PFSK-1 (cell line): Measurements from ENCODE around the gene CYP4F12.

ENCODE experiments used
- FOXP2 ChIP-seq: optimal IDR thresholded peaks from 2 replicates; pipeline ENCODE3; 2011; ENCODE audit warnings: borderline replicate concordance, control low read depth, inconsistent platforms; ENCODE audit not compliant: insufficient read depth; ENCODE audit errors: extremely low read length, extremely low read depth
- POLR2AphosphoS5 ChIP-seq: IDR thresholded peaks from 2 replicates; pipeline ENCODE4 v1.6.1; 2012; ENCODE audit warnings: low read depth, mild to moderate bottlenecking, control low read depth, low read length, moderate library complexity
- REST ChIP-seq, 2 experiments: IDR thresholded peaks; 2 replicates each; pipeline versions ENCODE4 v1.6.1 to v1.8.0; 2011 to 2012; ENCODE audit warnings: low read depth in 2 of 2, low read length in 2 of 2, control low read depth in 1 of 2, inconsistent platforms in 1 of 2, mild to moderate bottlenecking in 1 of 2, moderate library complexity in 1 of 2; ENCODE audit not compliant: insufficient read depth in 1 of 2
- SIN3A ChIP-seq: IDR thresholded peaks from 2 replicates; pipeline ENCODE4 v1.6.1; 2012; ENCODE audit warnings: mild to moderate bottlenecking, low read length, moderate library complexity, borderline replicate concordance; ENCODE audit not compliant: insufficient read depth
- TAF1 ChIP-seq: IDR thresholded peaks from 2 replicates; pipeline ENCODE4 v1.6.1; 2012; ENCODE audit warnings: low read length, control low read depth, borderline replicate concordance; ENCODE audit not compliant: insufficient read depth

The CYP4F12 gene

DNA sequence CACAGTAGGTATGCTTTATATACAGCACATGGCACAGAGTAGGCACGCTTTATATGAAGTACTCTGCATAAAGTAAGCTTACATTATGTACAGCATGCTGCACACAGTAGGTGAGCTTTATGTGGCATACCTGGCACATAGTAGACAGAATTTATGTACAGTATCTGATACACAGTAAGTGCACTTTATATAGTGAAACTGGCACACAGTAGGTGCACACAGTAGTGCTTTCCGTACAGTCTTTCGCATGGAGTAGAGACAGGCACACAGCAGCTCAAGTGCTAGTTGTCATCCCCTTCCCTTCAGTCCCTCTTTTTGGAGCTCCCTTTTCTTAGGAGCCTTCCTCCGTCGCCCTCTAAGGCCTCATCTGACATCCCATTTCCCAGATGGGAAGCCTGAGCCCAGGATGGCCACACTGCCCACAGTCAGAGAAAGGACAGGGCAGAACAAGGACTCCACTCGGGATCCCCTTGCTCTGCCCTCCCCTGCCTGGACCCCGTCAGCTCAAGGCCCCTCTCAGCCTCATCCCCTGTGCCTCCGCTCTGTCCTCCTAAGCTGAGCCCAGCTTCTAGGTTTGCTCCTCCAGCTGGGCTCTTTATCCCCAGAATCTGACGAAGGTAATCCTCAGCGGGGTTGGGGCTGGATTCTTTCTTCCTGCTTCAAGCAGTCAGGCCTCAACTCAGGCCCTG, 852 bp upstream of the CYP4F12 start:
- TF ChIP-seq SIN3A (no peak), POLR2AphosphoS5 (no peak), REST (IDR thresholded peaks at IDR 0.05; ENCODE audit: insufficient read depth in 1 of 2, low read depth in 2 of 2, low read length in 2 of 2) (no peak), TAF1 (no peak), FOXP2 (no peak)

- no peak for TF ChIP-seq POLR2AphosphoS5
- no peak for TF ChIP-seq REST (IDR thresholded peaks at IDR 0.05; ENCODE audit: insufficient read depth in 1 of 2, low read depth in 2 of 2, low read length in 2 of 2)
- no peak for TF ChIP-seq FOXP2
- TF ChIP-seq SIN3A: no peak
- TF ChIP-seq TAF1: no peak
Measured at GRCh38 chr19:15673176-15673654, 328 bp downstream of the CYP4F12 start.

- TF ChIP-seq FOXP2 (no peak), POLR2AphosphoS5 (no peak), TAF1 (no peak), REST (IDR thresholded peaks at IDR 0.05; ENCODE audit: insufficient read depth in 1 of 2, low read depth in 2 of 2, low read length in 2 of 2) (no peak), SIN3A (no peak)
Measured at GRCh38 chr19:15675560-15675959, 2.7 kb downstream of the CYP4F12 start.

DNA sequence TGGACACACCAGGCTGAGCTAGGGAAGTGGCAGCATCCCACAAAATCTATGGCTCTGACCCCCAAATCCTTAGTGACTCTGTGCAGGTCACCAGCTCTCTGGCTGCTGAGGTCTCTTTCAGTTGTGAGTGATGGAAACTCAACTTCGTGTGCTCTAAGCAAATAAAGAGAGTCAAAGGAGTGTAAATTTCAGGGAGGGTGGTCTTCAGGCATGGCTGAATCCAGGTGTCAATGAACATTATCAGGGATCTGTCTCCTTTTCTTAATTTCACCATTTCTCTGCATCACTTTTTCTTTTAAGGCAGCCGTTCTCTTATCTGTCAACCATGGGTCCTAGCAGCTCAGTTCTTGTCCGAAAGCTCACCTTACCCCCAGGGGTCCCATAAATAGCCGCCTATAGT, 6.2 kb downstream of the CYP4F12 start:
- TF ChIP-seq POLR2AphosphoS5 (no peak), TAF1 (no peak), FOXP2 (no peak), SIN3A (no peak), REST (IDR thresholded peaks at IDR 0.05; ENCODE audit: insufficient read depth in 1 of 2, low read depth in 2 of 2, low read length in 2 of 2) (no peak)
